Neural crest cell (in vitro differentiated cells): Measurements from ENCODE around the gene MT1G. TPM values are rescaled to one million over a fixed set of nuclear protein-coding genes. Genes with fewer than 3 reads are reported as not detected.

ENCODE experiments used
- DNase-seq: peaks from one replicate; pipeline ENCODE4 v3.0.0; 2021; ENCODE audit warnings: low read depth, mixed read lengths, low spot score
- H3K27ac Mint-ChIP-seq: one replicate; pipeline ENCODE4 v1.8.0; 2021; ENCODE audit warnings: mild to moderate bottlenecking, mixed read lengths; ENCODE audit not compliant: unreplicated experiment
- H3K27me3 Mint-ChIP-seq: 2 replicates; pipeline ENCODE4 v1.8.0; 2021; ENCODE audit warnings: low read depth, mild to moderate bottlenecking, mixed read lengths
- H3K36me3 Mint-ChIP-seq: 2 replicates; pipeline ENCODE4 v1.8.0; 2021; ENCODE audit warnings: low read depth, mild to moderate bottlenecking, mixed read lengths
- H3K4me1 Mint-ChIP-seq: 2 replicates; pipeline ENCODE4 v1.8.0; 2021; ENCODE audit warnings: mixed read lengths
- H3K4me3 Mint-ChIP-seq: one replicate; pipeline ENCODE4 v1.8.0; 2021; ENCODE audit warnings: mild to moderate bottlenecking, mixed read lengths
- H3K9me3 Mint-ChIP-seq: 2 replicates; pipeline ENCODE4 v1.8.0; 2021; ENCODE audit warnings: mixed read lengths
- total RNA-seq: library from RNA; stranded (reverse); gene quantifications from 2 replicates; pipeline ENCODE4 v1.2.1, GENCODE V29; 2021
- TF ChIP-seq, protein P1 (sequence below): fragments of 200-600 bp; sonication (generic); conservative IDR thresholded peaks from 2 replicates; pipeline ENCODE4 v1.5.0; 2021; ENCODE audit warnings: antibody characterized with exemption, mild to moderate bottlenecking

MT1G gene
- total RNA-seq, 1 donor from 2014 or later, result not detected

DNA sequence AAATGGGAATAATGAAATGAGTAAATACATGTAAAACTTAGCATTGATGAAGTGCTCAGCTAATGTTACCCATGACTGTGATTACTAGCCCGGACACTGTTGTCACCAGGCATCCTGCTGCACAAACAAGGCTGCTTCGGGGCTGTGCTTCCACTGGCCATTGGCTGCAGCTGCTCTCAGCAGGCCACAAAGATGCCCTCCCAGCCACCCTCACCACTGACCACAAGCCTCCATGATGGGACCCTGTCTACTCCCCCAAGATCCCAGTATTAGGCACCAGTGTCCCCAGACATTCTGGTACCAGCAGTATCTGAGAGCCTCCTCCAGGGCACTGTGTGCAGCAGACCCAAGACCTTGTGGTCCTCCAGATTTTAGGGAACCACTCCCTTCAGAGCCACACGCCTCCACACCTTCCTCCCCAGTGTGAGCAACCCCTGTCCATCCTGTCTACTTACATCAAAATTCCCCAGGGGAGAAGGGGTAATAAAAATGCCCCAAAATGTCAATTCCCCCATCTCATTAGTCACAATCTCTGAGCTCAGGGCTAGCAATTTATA is 42.4 kb upstream of the MT1G start:
- TF ChIP-seq, protein P1, sequence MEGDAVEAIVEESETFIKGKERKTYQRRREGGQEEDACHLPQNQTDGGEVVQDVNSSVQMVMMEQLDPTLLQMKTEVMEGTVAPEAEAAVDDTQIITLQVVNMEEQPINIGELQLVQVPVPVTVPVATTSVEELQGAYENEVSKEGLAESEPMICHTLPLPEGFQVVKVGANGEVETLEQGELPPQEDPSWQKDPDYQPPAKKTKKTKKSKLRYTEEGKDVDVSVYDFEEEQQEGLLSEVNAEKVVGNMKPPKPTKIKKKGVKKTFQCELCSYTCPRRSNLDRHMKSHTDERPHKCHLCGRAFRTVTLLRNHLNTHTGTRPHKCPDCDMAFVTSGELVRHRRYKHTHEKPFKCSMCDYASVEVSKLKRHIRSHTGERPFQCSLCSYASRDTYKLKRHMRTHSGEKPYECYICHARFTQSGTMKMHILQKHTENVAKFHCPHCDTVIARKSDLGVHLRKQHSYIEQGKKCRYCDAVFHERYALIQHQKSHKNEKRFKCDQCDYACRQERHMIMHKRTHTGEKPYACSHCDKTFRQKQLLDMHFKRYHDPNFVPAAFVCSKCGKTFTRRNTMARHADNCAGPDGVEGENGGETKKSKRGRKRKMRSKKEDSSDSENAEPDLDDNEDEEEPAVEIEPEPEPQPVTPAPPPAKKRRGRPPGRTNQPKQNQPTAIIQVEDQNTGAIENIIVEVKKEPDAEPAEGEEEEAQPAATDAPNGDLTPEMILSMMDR, result no peak
- Mint-ChIP-seq H3K27ac (no peak overlapping the region), H3K9me3 (peaks cover 3% of the 10 kb centered on the region), H3K4me1 (no peaks in the 10 kb centered on the region), H3K36me3 (no peaks in the 10 kb centered on the region), H3K4me3 (no peak overlapping the region), H3K27me3 (no peaks in the 10 kb centered on the region)
- DNase-seq, result no peak

DNA sequence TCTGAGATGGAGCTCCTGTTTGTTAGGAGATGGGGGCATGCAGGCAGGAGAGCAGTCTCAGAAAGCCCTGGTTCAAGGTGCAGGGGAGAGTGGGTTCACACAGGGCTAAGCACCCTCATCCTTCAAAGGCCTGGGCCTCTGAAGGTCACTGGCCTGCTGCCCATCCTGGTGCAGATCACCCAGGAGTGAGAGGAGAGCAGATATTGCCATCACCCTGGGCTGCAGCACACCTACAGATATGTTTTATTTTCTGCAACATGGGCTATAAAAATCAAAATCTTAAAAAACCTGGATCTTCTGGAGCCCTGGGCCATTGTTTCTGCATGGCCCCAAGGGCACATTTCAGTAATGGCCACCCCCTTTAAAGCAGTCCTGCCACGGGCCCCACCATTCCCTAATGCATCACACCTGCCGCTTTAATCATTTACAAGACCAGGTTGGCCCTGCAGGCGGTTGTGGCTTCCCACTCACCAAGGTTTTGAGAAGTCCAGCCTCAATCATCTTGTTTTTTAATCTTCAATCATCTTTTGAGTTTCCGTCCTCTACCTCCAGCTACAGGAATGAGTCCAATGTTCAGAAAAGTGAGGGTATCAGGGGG is 41.7 kb upstream of the MT1G start:
- H3K36me3 Mint-ChIP-seq, result no peaks in the 10 kb centered on the region
- peak overlapping the region; percentile 88 for H3K27ac Mint-ChIP-seq
- no peak overlapping the region for H3K4me3 Mint-ChIP-seq
- DNase-seq, result no peak
- H3K4me1 Mint-ChIP-seq, result no peaks in the 10 kb centered on the region
- TF ChIP-seq, protein P1, result no peak
- peaks cover 3% of the 10 kb centered on the region for H3K9me3 Mint-ChIP-seq
- no peaks in the 10 kb centered on the region for H3K27me3 Mint-ChIP-seq

DNA sequence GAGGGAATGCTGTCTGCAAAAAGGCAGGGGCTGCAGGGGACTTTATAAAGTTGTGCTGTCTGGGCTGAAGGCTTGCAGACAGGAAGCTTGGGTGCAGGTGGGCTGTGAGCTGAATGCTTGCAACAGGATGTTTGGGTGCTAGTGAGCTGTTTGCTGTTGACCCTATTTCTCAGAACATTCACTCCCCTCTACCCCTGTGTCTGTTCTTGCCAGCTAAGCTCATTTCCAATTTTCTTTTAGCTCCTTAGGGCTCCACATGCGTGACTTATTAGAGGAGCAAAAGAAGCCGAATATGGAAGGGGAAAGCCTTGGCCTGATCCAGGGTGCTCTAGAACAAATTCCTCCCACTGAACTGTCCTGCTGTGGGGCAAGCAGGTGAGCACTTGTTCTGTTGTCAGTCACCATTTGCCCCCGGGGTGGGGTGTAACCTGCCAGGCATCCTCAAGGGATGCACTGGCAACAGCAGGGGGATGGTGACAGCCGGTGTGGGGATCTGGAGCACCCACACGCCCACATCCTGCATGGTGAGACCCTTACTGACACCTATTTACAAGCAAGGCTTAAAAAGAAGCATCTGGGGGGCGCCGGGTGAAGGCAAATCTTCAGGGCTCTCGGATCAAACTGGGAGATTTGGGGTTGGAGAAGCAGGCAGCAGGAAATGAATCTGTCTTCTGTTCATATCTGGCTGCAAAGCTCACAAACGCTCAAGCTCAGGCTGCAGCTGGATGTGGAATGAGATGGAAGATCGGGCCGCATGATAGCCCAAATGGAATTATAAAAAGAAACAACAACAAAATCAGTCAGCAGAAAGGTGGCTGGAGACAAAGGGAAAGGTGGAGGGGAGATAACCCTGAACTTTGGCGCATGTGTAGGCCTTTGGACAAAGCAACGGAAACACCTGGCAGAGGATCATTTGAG is 40.9 kb upstream of the MT1G start:
- Mint-ChIP-seq H3K4me1 (no peaks in the 10 kb centered on the region), H3K27me3 (no peaks in the 10 kb centered on the region), H3K27ac (peak overlapping the region; percentile 88), H3K9me3 (peaks cover 3% of the 10 kb centered on the region), H3K36me3 (no peaks in the 10 kb centered on the region), H3K4me3 (no peak overlapping the region)
- TF ChIP-seq, protein P1, result no peak
- no peak for DNase-seq

DNA sequence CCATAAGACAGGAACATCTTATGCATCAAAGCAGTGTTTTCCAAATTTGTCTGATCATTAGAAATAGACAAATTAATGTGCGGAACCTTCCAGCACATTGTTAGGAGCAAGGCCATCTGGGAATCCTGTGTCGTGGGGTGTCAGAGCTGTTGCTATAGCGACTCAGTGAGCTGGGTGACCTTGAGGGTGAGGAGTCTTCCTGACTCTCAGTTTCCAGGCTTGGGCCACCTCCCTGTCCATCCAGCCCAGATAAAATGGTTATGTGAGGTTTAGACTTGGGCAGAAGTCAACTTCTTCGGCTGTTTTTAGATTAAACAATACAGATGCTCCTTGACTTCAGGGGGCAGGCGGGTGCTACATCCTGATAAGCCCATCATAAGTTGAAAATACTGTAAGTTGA is 35.0 kb upstream of the MT1G start:
- H3K4me3 Mint-ChIP-seq, result no peak overlapping the region
- H3K27ac Mint-ChIP-seq, result no peak overlapping the region
- TF ChIP-seq, protein P1, result no peak

DNA sequence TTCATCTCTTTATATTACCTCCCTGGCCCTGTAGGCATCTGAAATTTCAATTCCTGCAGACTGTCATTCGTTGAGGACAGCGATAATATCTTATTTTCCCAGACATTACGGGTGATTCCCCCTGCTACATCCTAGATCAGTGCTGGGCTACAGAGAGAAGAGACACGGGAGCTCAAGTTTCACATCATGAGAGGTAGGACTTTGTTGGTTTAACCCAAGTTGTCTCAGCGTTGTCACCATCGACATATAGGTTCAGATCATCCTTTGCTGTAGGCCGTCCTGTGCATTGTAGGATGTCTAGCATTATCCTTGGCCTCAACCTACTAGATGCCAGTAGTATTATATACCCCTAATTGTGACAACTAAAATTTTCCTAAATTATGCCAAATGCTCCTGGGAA is 33.7 kb upstream of the MT1G start:
- no peak overlapping the region for H3K4me3 Mint-ChIP-seq
- TF ChIP-seq, protein P1, result no peak
- no peak for DNase-seq
- no peaks in the 10 kb centered on the region for H3K27me3 Mint-ChIP-seq
- no peaks in the 10 kb centered on the region for H3K36me3 Mint-ChIP-seq
- H3K4me1 Mint-ChIP-seq, result peaks cover 7% of the 10 kb centered on the region
- no peaks in the 10 kb centered on the region for H3K9me3 Mint-ChIP-seq
- no peak overlapping the region for H3K27ac Mint-ChIP-seq

More for the DNA sequence above, 35.0 kb upstream of the MT1G start:
- Mint-ChIP-seq H3K9me3 (no peaks in the 10 kb centered on the region), H3K27me3 (no peaks in the 10 kb centered on the region), H3K36me3 (no peaks in the 10 kb centered on the region), H3K4me1 (peaks cover 7% of the 10 kb centered on the region)
- no peak for DNase-seq
